Sigmoid colon (tissue), 7 donors: ENCODE results near the gene CSPG4. TPM values are rescaled to one million over a fixed set of nuclear protein-coding genes. Genes with fewer than 3 reads are reported as not detected.
"Not testable (repeated sequence)": the region's sequence is repeated elsewhere in the genome, so short reads cannot be mapped to it uniquely, and the experiment has no call there.

Source experiments
- DNase-seq: peaks from one replicate; pipeline ENCODE4 v3.0.0-alpha.2; 2019
- H3K27ac ChIP-seq, 4 donors: fragments of 200-600 bp; sonication (generic); one replicate each; pipeline ENCODE4 v1.5.1; 2016 to 2019; ENCODE audit warnings: mild to moderate bottlenecking in 1 of 4
- H3K27me3 ChIP-seq, 3 donors: fragments of 200-600 bp; sonication (generic); one replicate each; pipeline ENCODE4 v1.5.1; 2019; ENCODE audit warnings: mild to moderate bottlenecking in 1 of 3
- H3K36me3 ChIP-seq, 4 donors: fragments of 200-600 bp; sonication (generic); one replicate each; pipeline ENCODE4 v1.5.1; 2016 to 2019
- H3K4me1 ChIP-seq, 4 donors: fragments of 200-600 bp; sonication (generic); one replicate each; pipeline ENCODE4 v1.5.1; 2017 to 2019
- H3K4me3 ChIP-seq, 4 donors: fragments of 200-600 bp; sonication (generic); one replicate each; pipeline ENCODE4 v1.5.1; 2017 to 2019; ENCODE audit warnings: mild to moderate bottlenecking in 2 of 4, moderate library complexity in 1 of 4
- H3K9me3 ChIP-seq, 4 donors: fragments of 200-600 bp in 3 of 4; sonication (generic) in 3 of 4; one replicate each; pipeline versions ENCODE4 v1.5.1 to v1.6.1; 2013 to 2019
- CTCF ChIP-seq, 4 experiments: fragments of 450-650 bp in 3 of 4; fragments of 200-600 bp in 1 of 4; IDR thresholded peaks; one replicate each; pipeline ENCODE4 v1.5.1; 2016 to 2019; ENCODE audit warnings: antibody characterized with exemption in 4 of 4, mild to moderate bottlenecking in 3 of 4, moderate library complexity in 2 of 4
- EP300 ChIP-seq, 4 donors: sonication (generic); formaldehyde crosslinking; IDR thresholded peaks; one replicate each; pipeline ENCODE4 v1.6.1; 2017; ENCODE audit warnings: antibody characterized with exemption in 4 of 4
- POLR2A ChIP-seq, 2 donors: fragments of 450-650 bp; IDR thresholded peaks; one replicate each; pipeline ENCODE4 v1.6.1; 2016; ENCODE audit warnings: antibody characterized with exemption in 2 of 2, mild to moderate bottlenecking in 2 of 2, moderate library complexity in 2 of 2
- POLR2AphosphoS5 ChIP-seq, 4 donors: sonication (generic); formaldehyde crosslinking; IDR thresholded peaks; one replicate each; pipeline ENCODE4 v1.6.1; 2017; ENCODE audit warnings: antibody characterized with exemption in 4 of 4
- WGBS, 2 donors: extraction: QIAGEN DNeasy Blood & Tissue Kit; methylation state at CpG; one replicate each; pipeline ENCODE4 v1.1.7; 2013; 5-methylcytosine and 5-hydroxymethylcytosine counted together
- intact Hi-C: fragments of 100-400 bp; cut with DNase I; formaldehyde crosslinking; loops from one replicate; pipeline ENCODE4 v1.15.1; 2023
- polyA plus RNA-seq, 3 donors: library from polyadenylated mRNA; stranded (reverse); fragments of 200-250 nt; gene quantifications; one replicate each; pipeline ENCODE4 v1.2.3, GENCODE V29; 2013
- total RNA-seq, 4 donors: library from RNA; depleted of rRNA; stranded (reverse); fragments of >200 nt; gene quantifications; one replicate each; pipeline ENCODE4 v1.1.0, GENCODE V29; 2016
- donor health status: healthy with polysubstance abuse.
- donor health status: Bipolar disorder and iron deficiency.
- donor health status: healthy.

Gene CSPG4
- total and polyA plus RNA-seq, 7 donors: 0.23 to 151 (median 45.7) TPM

DNA sequence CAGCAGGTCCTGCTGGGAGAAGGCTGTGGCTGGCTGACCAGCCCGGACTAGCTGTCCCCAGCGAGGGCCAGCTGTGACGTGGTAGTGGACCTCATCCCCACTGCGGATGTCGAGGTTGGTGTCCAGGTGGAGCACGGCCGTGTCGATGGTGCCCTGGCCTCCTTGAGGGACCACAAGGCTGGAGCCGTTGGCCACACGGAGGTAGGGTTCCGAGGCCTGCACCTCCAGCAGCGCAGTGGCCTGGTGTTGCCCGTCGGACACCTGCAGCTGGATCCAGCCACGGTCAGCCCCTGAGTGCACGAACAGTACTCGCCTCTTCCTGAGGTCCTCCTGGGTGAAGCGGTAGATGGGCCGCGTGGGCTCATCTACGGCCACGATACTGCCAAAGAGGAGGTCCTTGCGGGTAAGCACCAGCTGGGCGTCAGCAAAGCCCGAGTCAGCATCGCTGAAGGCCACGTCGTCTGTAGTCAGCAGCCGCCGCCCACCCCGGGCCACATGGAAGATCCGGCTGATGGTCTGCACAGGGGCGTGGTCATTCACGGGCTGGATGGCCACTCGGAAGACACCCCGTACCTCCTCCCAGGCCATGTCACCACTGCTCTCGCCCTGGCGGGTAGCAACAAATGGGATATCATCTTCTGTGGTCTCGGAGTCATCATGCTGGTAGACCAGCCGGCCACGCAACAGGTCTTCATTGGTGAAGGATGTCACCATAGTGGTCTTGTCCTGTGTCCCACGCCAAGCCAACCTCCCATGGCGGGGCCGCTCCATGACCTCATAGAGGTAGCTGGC lies 25.0 kb downstream of the CSPG4 start:
- Histone ChIP-seq H3K4me3 (no peak overlapping the region), H3K9me3 (no peaks in the 10 kb centered on the region), H3K27ac (peak overlapping the region; percentile 42 to 99 (median 63)), H3K36me3 (peaks cover 46 to 90% (median 62%) of the 10 kb centered on the region in 4 donors), H3K4me1 (peaks cover 0 to 41% (median 30%) of the 10 kb centered on the region in 4 donors), H3K27me3 (no peaks in the 10 kb centered on the region)
- WGBS, 2 donors: 92% methylated on average over 44 of the region's 44 CpGs
- intact Hi-C loops: loop anchor here (5.0 kb wide), 1 partner anchor 115 kb away; no protein-coding TSS in a partner anchor
- DNase-seq: no peak
- TF ChIP-seq CTCF (IDR thresholded peaks at IDR 0.05) (no peak), POLR2A (IDR thresholded peaks at IDR 0.05) (no peak), POLR2AphosphoS5 (IDR thresholded peaks at IDR 0.05) (no peak), EP300 (IDR thresholded peaks at IDR 0.05) (no peak)

DNA sequence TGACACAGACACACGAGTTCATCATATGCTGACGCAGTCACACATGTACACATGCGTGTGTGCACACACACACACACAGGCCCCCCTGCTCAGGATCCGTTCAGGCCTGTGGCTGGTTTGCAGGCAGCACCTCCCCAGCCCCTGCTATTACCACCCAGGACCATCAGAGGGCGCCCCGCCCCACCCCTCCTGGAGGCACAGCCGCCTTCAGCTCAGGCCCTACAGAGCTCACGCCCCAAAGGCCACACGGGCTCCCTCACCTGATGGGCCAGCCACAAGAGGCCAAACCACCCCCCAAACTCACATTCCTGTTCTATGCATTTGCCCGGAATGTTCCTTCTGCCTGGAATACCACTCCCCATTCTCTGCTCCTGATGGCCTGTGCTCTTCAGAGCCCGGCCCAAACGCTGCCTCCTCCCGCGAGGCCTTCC lies 26.4 kb downstream of the CSPG4 start:
- peak; percentile 93 for DNase-seq
- peaks cover 49 to 90% (median 66%) of the 10 kb centered on the region in 4 donors for H3K36me3 ChIP-seq
- H3K27me3 ChIP-seq, H3K4me3 ChIP-seq, H3K9me3 ChIP-seq: not testable (repeated sequence)
- peaks cover 0 to 39% (median 28%) of the 10 kb centered on the region in 4 donors for H3K4me1 ChIP-seq
- H3K27ac ChIP-seq: peak overlapping the region; percentile 20 to 99 (median 63)
- peak in 2 of 4 donors; percentile 33 to 35 for TF ChIP-seq POLR2AphosphoS5 (IDR thresholded peaks at IDR 0.05)
- peak; percentile 67 to 89 (median 78) for TF ChIP-seq CTCF (IDR thresholded peaks at IDR 0.05)
- intact Hi-C loops: loop anchor here (5.0 kb wide), 1 partner anchor 116 kb away; no protein-coding TSS in a partner anchor
- WGBS, 2 donors: 29 to 32% methylated on average over 14 of the region's 14 CpGs

- H3K27ac ChIP-seq: peak overlapping the region in 3 of 4 donors; percentile 55 to 99 (median 67)
- intact Hi-C loops: loop anchor here (2.0 to 5.0 kb wide), 2 partner anchors 48 to 117 kb away; no protein-coding TSS in a partner anchor
Measured at GRCh38 chr15:75685195-75685594, 27.5 kb downstream of the CSPG4 start.

GRCh38 chr15:75684648-75685047 lies 28.0 kb downstream of the CSPG4 start:
- no peak for DNase-seq
- intact Hi-C loops: loop anchor here (2.0 to 5.0 kb wide), 4 partner anchors 47 to 177 kb away; no protein-coding TSS in a partner anchor
- Histone ChIP-seq H3K27ac (peak overlapping the region in 3 of 4 donors; percentile 55 to 99 (median 67)), H3K9me3 (no peaks in the 10 kb centered on the region), H3K36me3 (peaks cover 47 to 91% (median 66%) of the 10 kb centered on the region in 4 donors), H3K27me3 (no peaks in the 10 kb centered on the region), H3K4me3 (no peak overlapping the region), H3K4me1 (peaks cover 0 to 39% (median 28%) of the 10 kb centered on the region in 4 donors)
- WGBS, 2 donors: 89 to 92% methylated on average over 10 of the region's 10 CpGs
- no peak for TF ChIP-seq CTCF (IDR thresholded peaks at IDR 0.05)
- TF ChIP-seq POLR2AphosphoS5 (IDR thresholded peaks at IDR 0.05): no peak
- no peak for TF ChIP-seq POLR2A (IDR thresholded peaks at IDR 0.05)
- TF ChIP-seq EP300 (IDR thresholded peaks at IDR 0.05): no peak

More at GRCh38 chr15:75685195-75685594, 27.5 kb downstream of the CSPG4 start:
- WGBS, 2 donors: 81 to 82% methylated on average over 12 of the region's 12 CpGs
- TF ChIP-seq POLR2AphosphoS5 (IDR thresholded peaks at IDR 0.05) (no peak), EP300 (IDR thresholded peaks at IDR 0.05) (no peak), CTCF (IDR thresholded peaks at IDR 0.05) (no peak), POLR2A (IDR thresholded peaks at IDR 0.05) (no peak)
- H3K4me1 ChIP-seq: peaks cover 0 to 39% (median 28%) of the 10 kb centered on the region in 4 donors
- H3K36me3 ChIP-seq: peaks cover 47 to 90% (median 68%) of the 10 kb centered on the region in 4 donors
- no peak for DNase-seq
- no peaks in the 10 kb centered on the region for H3K27me3 ChIP-seq
- no peak overlapping the region for H3K4me3 ChIP-seq
- H3K9me3 ChIP-seq: no peaks in the 10 kb centered on the region
